ENCODE data around the gene ASCC2.

ASCC2 gene

DNA sequence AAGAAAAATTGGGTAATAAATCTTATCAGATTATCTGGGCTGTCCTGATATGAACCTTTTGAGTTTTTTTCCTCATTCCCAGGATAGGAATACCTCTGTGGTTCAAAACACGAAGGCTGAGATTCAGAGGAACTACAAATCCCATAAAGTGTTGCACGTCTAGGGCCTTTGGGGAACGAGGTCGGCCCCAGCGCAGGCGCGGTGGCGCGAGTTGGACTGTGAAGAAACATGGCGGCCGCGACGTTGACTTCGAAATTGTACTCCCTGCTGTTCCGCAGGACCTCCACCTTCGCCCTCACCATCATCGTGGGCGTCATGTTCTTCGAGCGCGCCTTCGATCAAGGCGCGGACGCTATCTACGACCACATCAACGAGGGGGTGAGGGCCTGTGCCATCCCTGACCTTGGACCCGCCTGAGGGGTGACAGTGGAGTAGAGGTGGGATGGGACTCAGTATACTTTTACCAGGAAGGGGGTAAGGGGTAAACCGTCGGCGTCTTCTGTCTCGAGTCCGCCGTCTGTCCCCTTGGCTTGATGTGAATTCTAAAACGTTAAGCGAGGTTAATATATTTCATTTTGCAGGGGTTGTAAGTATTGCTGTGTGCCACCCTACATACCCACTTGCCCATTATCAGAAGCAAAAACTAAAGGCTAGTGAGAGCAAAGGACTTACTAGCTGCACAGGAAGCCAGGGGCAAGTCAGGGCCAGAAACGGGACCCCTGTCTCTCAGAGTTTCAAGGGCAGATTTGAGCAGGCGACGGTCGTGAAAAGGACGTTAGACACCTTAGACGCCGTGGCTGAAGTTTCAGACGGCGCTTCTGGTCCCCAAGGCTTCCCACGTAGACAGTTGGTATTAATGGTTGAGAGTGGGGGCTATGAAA, 70.7 kb downstream of the ASCC2 start, which contains the start of gene UQCR10:
TSS of gene UQCR10 (plus strand) at position 199 of the 881 bp plus-strand sequence. CDS start at position 229, 30 bp downstream.
- Histone ChIP-seq H3K9ac (ENCODE audit: low read length in 5 of 5) (peak within 1 kb of the TSS; percentile 91 to 99 (median 97)), H3K4me1 (ENCODE audit: control insufficient read depth in 5 of 5, insufficient read depth in 5 of 5, low read length in 5 of 5) (peaks cover 6 to 30% (median 23%) of the 10 kb centered on the region in 5 donors), H3K27ac (ENCODE audit: low read depth, low read length) (peak within 1 kb of the TSS; percentile 99), H3K36me3 (ENCODE audit: control insufficient read depth in 5 of 5, insufficient read depth in 5 of 5, low read length in 5 of 5) (peaks cover 3 to 21% (median 16%) of the 10 kb centered on the region in 5 donors), H3K27me3 (ENCODE audit: control insufficient read depth in 5 of 5, insufficient read depth in 4 of 5, low read length in 5 of 5) (no peaks in the 10 kb centered on the region), H3K4me3 (ENCODE audit: low read depth in 1 of 5, low read length in 5 of 5) (peak within 1 kb of the TSS; percentile 96 to 100 (median 99)), H3K9me3 (ENCODE audit: control insufficient read depth in 5 of 5, low read length in 5 of 5) (no peaks in the 10 kb centered on the region)

DNA sequence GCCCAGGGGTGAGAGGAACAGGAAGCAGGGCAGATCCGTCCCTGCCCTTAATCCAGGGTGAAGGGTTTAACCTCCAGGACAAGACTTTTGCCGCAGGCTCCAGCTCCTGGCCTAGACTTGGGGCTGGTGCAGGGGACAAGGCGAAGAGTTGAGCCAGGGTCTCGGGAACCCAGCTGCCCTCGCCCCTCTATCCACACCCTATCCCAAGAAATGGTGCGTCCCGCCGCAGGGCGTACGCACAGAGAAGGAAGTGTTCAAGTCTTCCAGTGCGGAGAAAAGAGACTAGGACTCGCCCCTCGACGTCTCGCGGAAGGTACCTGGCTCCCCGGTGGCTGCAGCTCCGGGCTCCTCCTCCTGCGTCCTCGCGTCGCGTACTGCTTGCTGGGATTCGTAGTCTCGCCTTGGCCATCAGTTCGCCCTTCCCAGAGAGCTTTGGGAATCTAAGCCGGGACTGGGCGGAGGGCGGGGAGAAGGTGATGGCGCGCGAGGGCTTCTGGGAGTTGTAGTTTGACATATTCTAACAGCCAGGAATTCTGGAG, 71.4 kb downstream of the ASCC2 start, which contains the start of gene ZMAT5:
TSS of gene ZMAT5 (minus strand) at position 376 of the 539 bp plus-strand sequence. CDS start 18,463 bp downstream, outside the sequence.
- Histone ChIP-seq H3K27ac (ENCODE audit: low read depth, low read length) (peak within 1 kb of the TSS; percentile 99), H3K4me3 (ENCODE audit: low read depth in 1 of 5, low read length in 5 of 5) (peak within 1 kb of the TSS; percentile 96 to 100 (median 99)), H3K36me3 (ENCODE audit: control insufficient read depth in 5 of 5, insufficient read depth in 5 of 5, low read length in 5 of 5) (peaks cover 3 to 21% (median 16%) of the 10 kb centered on the region in 5 donors), H3K27me3 (ENCODE audit: control insufficient read depth in 5 of 5, insufficient read depth in 4 of 5, low read length in 5 of 5) (no peaks in the 10 kb centered on the region), H3K4me1 (ENCODE audit: control insufficient read depth in 5 of 5, insufficient read depth in 5 of 5, low read length in 5 of 5) (peaks cover 6 to 29% (median 22%) of the 10 kb centered on the region in 5 donors), H3K9me3 (ENCODE audit: control insufficient read depth in 5 of 5, low read length in 5 of 5) (no peaks in the 10 kb centered on the region), H3K9ac (ENCODE audit: low read length in 5 of 5) (peak within 1 kb of the TSS; percentile 91 to 99 (median 97))

DNA sequence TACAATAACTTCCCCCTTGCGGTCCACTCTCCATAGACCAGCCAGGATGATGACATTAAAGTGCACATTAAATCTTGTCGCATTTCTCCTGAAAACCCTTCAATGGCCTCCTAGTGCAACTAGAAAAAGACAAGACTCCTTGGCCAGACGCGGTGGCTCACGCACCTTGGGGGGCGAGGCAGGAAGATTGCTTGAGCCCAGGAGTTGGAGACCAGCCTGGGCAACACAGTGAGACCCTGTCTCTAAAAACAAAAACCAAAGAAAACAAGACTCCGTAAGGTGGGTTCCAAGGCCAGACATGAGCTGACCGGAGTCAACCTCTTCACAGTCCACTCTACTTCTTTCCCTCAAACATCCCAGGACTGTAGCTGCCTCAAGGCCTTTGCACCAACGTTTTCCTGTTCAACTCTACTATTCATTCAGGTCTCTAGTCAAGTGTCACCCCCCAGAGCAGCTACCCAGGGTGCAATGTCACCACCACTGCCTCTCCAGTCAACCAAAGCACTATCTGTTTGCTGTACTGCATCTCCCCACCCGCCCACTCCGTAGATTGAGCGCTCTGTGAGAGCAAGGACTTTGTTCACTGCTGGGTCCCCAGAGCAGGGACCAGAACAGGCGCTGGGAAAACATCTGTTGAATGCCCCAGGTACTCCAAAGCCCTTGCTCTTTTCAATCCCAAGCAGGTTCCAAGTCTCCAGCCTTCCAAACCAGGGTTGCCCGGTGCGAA, 72.0 kb downstream of the ASCC2 start:
- peak overlapping the region; percentile 90 to 100 (median 98) for H3K4me3 ChIP-seq (ENCODE audit: low read depth in 1 of 5, low read length in 5 of 5)
- peak overlapping the region; percentile 99 for H3K27ac ChIP-seq (ENCODE audit: low read depth, low read length)
- peaks cover 3 to 20% (median 16%) of the 10 kb centered on the region in 5 donors for H3K36me3 ChIP-seq (ENCODE audit: control insufficient read depth in 5 of 5, insufficient read depth in 5 of 5, low read length in 5 of 5)
- H3K4me1 ChIP-seq (ENCODE audit: control insufficient read depth in 5 of 5, insufficient read depth in 5 of 5, low read length in 5 of 5), result peaks cover 6 to 29% (median 22%) of the 10 kb centered on the region in 5 donors
- H3K27me3 ChIP-seq (ENCODE audit: control insufficient read depth in 5 of 5, insufficient read depth in 4 of 5, low read length in 5 of 5), result no peaks in the 10 kb centered on the region
- H3K9me3 ChIP-seq (ENCODE audit: control insufficient read depth in 5 of 5, low read length in 5 of 5), result no peaks in the 10 kb centered on the region
- peak overlapping the region; percentile 60 to 99 (median 96) for H3K9ac ChIP-seq (ENCODE audit: low read length in 5 of 5)

DNA sequence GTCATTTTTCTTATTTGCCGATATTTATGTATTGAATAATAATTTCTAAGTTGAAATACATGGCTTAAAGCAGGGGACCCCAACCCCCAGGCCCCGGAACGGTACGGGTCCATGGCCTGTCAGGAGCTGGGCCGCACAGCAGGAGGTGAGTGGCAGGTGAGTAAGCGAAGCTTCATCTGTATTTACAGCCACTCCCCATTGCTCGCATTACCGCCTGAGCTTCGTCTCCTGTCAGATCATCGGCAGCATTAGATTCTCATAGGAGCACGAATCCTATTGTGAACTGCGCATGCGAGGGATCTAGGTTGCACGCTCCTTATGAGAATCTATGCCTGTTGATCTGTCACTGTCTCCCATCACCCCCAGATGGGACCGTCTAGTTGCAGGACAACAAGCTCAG, 75.8 kb downstream of the ASCC2 start:
- H3K9ac ChIP-seq (ENCODE audit: low read length in 5 of 5), result no peak overlapping the region
- H3K4me1 ChIP-seq (ENCODE audit: control insufficient read depth in 5 of 5, insufficient read depth in 5 of 5, low read length in 5 of 5), result peaks cover 2 to 28% (median 21%) of the 10 kb centered on the region in 5 donors
- peaks cover 0 to 4% (median 0%) of the 10 kb centered on the region in 5 donors for H3K36me3 ChIP-seq (ENCODE audit: control insufficient read depth in 5 of 5, insufficient read depth in 5 of 5, low read length in 5 of 5)
- no peak overlapping the region for H3K27ac ChIP-seq (ENCODE audit: low read depth, low read length)
- H3K4me3 ChIP-seq (ENCODE audit: low read depth in 1 of 5, low read length in 5 of 5), result no peak overlapping the region
- no peaks in the 10 kb centered on the region for H3K27me3 ChIP-seq (ENCODE audit: control insufficient read depth in 5 of 5, insufficient read depth in 4 of 5, low read length in 5 of 5)
- H3K9me3 ChIP-seq (ENCODE audit: control insufficient read depth in 5 of 5, low read length in 5 of 5), result no peaks in the 10 kb centered on the region

- Histone ChIP-seq H3K4me3 (ENCODE audit: low read depth in 1 of 5, low read length in 5 of 5) (no peak overlapping the region), H3K9me3 (ENCODE audit: control insufficient read depth in 5 of 5, low read length in 5 of 5) (no peaks in the 10 kb centered on the region), H3K36me3 (ENCODE audit: control insufficient read depth in 5 of 5, insufficient read depth in 5 of 5, low read length in 5 of 5) (peaks cover 0 to 10% (median under 1%) of the 10 kb centered on the region in 5 donors), H3K9ac (ENCODE audit: low read length in 5 of 5) (no peak overlapping the region), H3K4me1 (ENCODE audit: control insufficient read depth in 5 of 5, insufficient read depth in 5 of 5, low read length in 5 of 5) (peaks cover 0 to 22% (median 15%) of the 10 kb centered on the region in 5 donors), H3K27me3 (ENCODE audit: control insufficient read depth in 5 of 5, insufficient read depth in 4 of 5, low read length in 5 of 5) (no peaks in the 10 kb centered on the region), H3K27ac (ENCODE audit: low read depth, low read length) (no peak overlapping the region)
Measured at GRCh38 chr22:29758959-29759358, 79.1 kb downstream of the ASCC2 start.

GRCh38 chr22:29758068-29758622, 79.9 kb downstream of the ASCC2 start:
- no peak overlapping the region for H3K4me3 ChIP-seq (ENCODE audit: low read depth in 1 of 5, low read length in 5 of 5)
- no peak overlapping the region for H3K27ac ChIP-seq (ENCODE audit: low read depth, low read length)
- H3K27me3 ChIP-seq (ENCODE audit: control insufficient read depth in 5 of 5, insufficient read depth in 4 of 5, low read length in 5 of 5), result no peaks in the 10 kb centered on the region
- peaks cover 0 to 30% (median 21%) of the 10 kb centered on the region in 5 donors for H3K4me1 ChIP-seq (ENCODE audit: control insufficient read depth in 5 of 5, insufficient read depth in 5 of 5, low read length in 5 of 5)
- H3K36me3 ChIP-seq (ENCODE audit: control insufficient read depth in 5 of 5, insufficient read depth in 5 of 5, low read length in 5 of 5), result peaks cover 0 to 11% (median 3%) of the 10 kb centered on the region in 5 donors
- H3K9me3 ChIP-seq (ENCODE audit: control insufficient read depth in 5 of 5, low read length in 5 of 5), result no peaks in the 10 kb centered on the region
- peak overlapping the region in 1 of 5 donors; percentile 41 for H3K9ac ChIP-seq (ENCODE audit: low read length in 5 of 5)

GRCh38 chr22:29757096-29757495, 81.0 kb downstream of the ASCC2 start:
- Histone ChIP-seq H3K4me3 (ENCODE audit: low read depth in 1 of 5, low read length in 5 of 5) (no peak overlapping the region), H3K27me3 (ENCODE audit: control insufficient read depth in 5 of 5, insufficient read depth in 4 of 5, low read length in 5 of 5) (no peaks in the 10 kb centered on the region), H3K9me3 (ENCODE audit: control insufficient read depth in 5 of 5, low read length in 5 of 5) (no peaks in the 10 kb centered on the region), H3K27ac (ENCODE audit: low read depth, low read length) (no peak overlapping the region), H3K36me3 (ENCODE audit: control insufficient read depth in 5 of 5, insufficient read depth in 5 of 5, low read length in 5 of 5) (peaks cover 0 to 15% (median 7%) of the 10 kb centered on the region in 5 donors), H3K4me1 (ENCODE audit: control insufficient read depth in 5 of 5, insufficient read depth in 5 of 5, low read length in 5 of 5) (peaks cover 0 to 35% (median 21%) of the 10 kb centered on the region in 5 donors), H3K9ac (ENCODE audit: low read length in 5 of 5) (no peak overlapping the region)

GRCh38 chr22:29756341-29756740, 81.7 kb downstream of the ASCC2 start:
- no peaks in the 10 kb centered on the region for H3K27me3 ChIP-seq (ENCODE audit: control insufficient read depth in 5 of 5, insufficient read depth in 4 of 5, low read length in 5 of 5)
- H3K27ac ChIP-seq (ENCODE audit: low read depth, low read length), result no peak overlapping the region
- H3K9me3 ChIP-seq (ENCODE audit: control insufficient read depth in 5 of 5, low read length in 5 of 5), result no peaks in the 10 kb centered on the region
- H3K4me3 ChIP-seq (ENCODE audit: low read depth in 1 of 5, low read length in 5 of 5), result no peak overlapping the region
- H3K36me3 ChIP-seq (ENCODE audit: control insufficient read depth in 5 of 5, insufficient read depth in 5 of 5, low read length in 5 of 5), result peaks cover 0 to 18% (median 8%) of the 10 kb centered on the region in 5 donors
- no peak overlapping the region for H3K9ac ChIP-seq (ENCODE audit: low read length in 5 of 5)
- H3K4me1 ChIP-seq (ENCODE audit: control insufficient read depth in 5 of 5, insufficient read depth in 5 of 5, low read length in 5 of 5), result peaks cover 0 to 35% (median 21%) of the 10 kb centered on the region in 5 donors

- no peak overlapping the region for H3K9ac ChIP-seq (ENCODE audit: low read length in 5 of 5)
- H3K4me1 ChIP-seq (ENCODE audit: control insufficient read depth in 5 of 5, insufficient read depth in 5 of 5, low read length in 5 of 5), result peaks cover 0 to 35% (median 21%) of the 10 kb centered on the region in 5 donors
- H3K27me3 ChIP-seq (ENCODE audit: control insufficient read depth in 5 of 5, insufficient read depth in 4 of 5, low read length in 5 of 5), result no peaks in the 10 kb centered on the region
- no peaks in the 10 kb centered on the region for H3K9me3 ChIP-seq (ENCODE audit: control insufficient read depth in 5 of 5, low read length in 5 of 5)
- H3K27ac ChIP-seq (ENCODE audit: low read depth, low read length), result no peak overlapping the region
- peaks cover 0 to 18% (median 8%) of the 10 kb centered on the region in 5 donors for H3K36me3 ChIP-seq (ENCODE audit: control insufficient read depth in 5 of 5, insufficient read depth in 5 of 5, low read length in 5 of 5)
- H3K4me3 ChIP-seq (ENCODE audit: low read depth in 1 of 5, low read length in 5 of 5), result no peak overlapping the region
Measured at GRCh38 chr22:29755889-29756288, 82.2 kb downstream of the ASCC2 start.

Measured in subcutaneous abdominal adipose tissue (tissue), 5 donors.